ENCODE measurements around the gene PPP3CA. TPM values are rescaled to one million over a fixed set of nuclear protein-coding genes. Genes with fewer than 3 reads are reported as not detected.

The PPP3CA gene
- total RNA-seq: 10 to 100 TPM; 41.1 to 69.5 (median 53.6) TPM

GRCh38 chr4:101347267-101347556 is at the start of gene PPP3CA:
Gene PPP3CA (minus strand): TSS chr4:101347526.
- TF ChIP-seq, protein P1, sequence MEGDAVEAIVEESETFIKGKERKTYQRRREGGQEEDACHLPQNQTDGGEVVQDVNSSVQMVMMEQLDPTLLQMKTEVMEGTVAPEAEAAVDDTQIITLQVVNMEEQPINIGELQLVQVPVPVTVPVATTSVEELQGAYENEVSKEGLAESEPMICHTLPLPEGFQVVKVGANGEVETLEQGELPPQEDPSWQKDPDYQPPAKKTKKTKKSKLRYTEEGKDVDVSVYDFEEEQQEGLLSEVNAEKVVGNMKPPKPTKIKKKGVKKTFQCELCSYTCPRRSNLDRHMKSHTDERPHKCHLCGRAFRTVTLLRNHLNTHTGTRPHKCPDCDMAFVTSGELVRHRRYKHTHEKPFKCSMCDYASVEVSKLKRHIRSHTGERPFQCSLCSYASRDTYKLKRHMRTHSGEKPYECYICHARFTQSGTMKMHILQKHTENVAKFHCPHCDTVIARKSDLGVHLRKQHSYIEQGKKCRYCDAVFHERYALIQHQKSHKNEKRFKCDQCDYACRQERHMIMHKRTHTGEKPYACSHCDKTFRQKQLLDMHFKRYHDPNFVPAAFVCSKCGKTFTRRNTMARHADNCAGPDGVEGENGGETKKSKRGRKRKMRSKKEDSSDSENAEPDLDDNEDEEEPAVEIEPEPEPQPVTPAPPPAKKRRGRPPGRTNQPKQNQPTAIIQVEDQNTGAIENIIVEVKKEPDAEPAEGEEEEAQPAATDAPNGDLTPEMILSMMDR (IDR thresholded peaks at IDR 0.05; ENCODE audit: low read depth): no peak

DNA sequence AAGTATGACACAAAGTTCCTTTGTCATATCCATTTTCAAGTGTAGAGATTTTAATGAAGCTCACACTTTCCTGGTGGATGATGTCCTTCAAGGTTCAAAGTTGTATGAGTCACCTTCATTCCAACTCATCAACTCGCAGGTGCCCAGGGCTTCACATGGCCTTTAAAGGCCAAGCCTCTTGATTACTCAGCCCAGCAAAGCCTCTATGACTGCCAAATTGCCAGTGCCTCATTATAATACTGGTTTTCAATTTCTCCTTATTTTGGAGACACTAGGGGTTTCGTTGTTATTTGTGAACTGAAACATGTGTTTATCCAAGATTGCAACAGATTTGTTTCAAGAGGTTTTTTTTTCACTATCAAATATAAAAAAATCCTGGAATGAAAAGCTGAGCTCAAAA is 45.9 kb upstream of the PPP3CA start:
- TF ChIP-seq, protein P1 (IDR thresholded peaks at IDR 0.05; ENCODE audit: low read depth): no peak

- TF ChIP-seq, protein P1 (IDR thresholded peaks at IDR 0.05; ENCODE audit: low read depth): no peak
These were observed 23.4 kb upstream of the PPP3CA start for GRCh38 chr4:101370663-101371210.

DNA sequence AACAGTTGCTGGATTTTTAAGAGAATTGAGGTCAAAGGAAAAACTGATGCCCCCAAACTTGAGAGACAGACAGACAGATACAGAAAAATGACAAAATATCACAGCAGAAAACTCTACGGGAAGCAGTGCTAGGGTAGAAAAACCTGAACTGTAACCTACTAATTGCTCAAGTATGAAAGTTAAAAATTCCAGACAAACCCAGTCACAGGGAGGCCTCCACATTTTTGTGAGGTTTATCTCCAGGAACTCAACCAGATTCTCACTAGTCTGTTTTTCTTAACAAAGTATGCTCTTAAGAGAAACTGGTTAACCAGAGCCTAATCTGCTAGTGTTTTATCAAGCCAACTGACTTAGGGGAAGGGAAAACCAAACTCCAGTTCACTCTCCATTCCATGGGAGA is 19.9 kb upstream of the PPP3CA start:
- TF ChIP-seq, protein P1 (IDR thresholded peaks at IDR 0.05; ENCODE audit: low read depth): no peak

DNA sequence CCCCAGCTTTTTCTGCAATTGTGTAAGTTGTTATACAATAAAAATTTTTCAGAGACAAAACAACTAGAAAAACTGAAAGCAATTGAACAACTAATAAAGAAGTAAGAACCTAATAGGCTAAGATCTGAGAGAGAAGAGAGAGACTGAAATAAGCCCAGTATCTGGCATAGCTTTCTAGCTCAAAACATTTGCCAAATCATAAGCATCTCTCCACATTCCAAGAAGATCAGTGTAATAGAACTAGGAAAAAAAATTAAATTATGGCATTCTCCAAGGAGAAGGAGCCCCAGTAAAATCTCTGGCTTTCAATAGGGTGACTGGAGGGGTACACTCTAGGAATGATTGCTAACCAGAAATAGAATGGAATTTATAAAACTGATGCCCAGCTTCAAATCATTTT is 19.0 kb upstream of the PPP3CA start:
- TF ChIP-seq, protein P1 (IDR thresholded peaks at IDR 0.05; ENCODE audit: low read depth): no peak

DNA sequence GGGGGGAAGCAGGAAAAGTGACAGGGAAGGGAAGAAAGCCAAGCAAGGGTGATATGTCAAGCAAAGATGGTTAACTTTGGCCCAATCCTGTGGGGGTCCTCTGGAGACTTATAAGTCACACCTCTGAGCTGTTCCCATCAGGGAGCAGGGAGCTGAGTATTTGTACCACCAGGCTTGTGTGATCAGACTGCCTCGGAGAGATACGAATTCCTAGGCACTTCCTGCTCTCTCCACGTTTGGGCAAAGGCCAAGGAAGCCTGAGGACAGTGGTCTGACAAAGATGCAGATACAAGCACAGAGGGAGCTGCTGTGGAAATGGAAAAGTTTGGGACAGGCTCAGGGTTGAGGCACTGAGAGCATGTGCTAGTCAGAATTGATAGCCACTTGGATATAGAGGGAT is 10.4 kb upstream of the PPP3CA start:
- TF ChIP-seq, protein P1 (IDR thresholded peaks at IDR 0.05; ENCODE audit: low read depth): no peak

- TF ChIP-seq, protein P1 (IDR thresholded peaks at IDR 0.05; ENCODE audit: low read depth): no peak
These were observed 9.6 kb upstream of the PPP3CA start for GRCh38 chr4:101356928-101357327.
